Measurements from ENCODE around the gene PLA2G3.

The PLA2G3 gene

GRCh38 chr22:31144223-31144622, 3.9 kb upstream of the PLA2G3 start:
- peak; percentile 33 for DNase-seq

GRCh38 chr22:31143537-31143936, 3.2 kb upstream of the PLA2G3 start:
- DNase-seq, result no peak

- no peak for DNase-seq
Measured at GRCh38 chr22:31143038-31143437, 2.7 kb upstream of the PLA2G3 start.

GRCh38 chr22:31142285-31142684, 2.0 kb upstream of the PLA2G3 start:
- DNase-seq, result no peak

GRCh38 chr22:31141551-31141950, 1.2 kb upstream of the PLA2G3 start:
- DNase-seq, result no peak

GRCh38 chr22:31140746-31141145, 438 bp upstream of the PLA2G3 start:
- no peak for DNase-seq

- DNase-seq, result no peak
Measured at GRCh38 chr22:31139066-31139465, 1.2 kb downstream of the PLA2G3 start.

- no peak for DNase-seq
Measured at GRCh38 chr22:31138126-31138525, 2.2 kb downstream of the PLA2G3 start.

GRCh38 chr22:31137721-31138120, 2.6 kb downstream of the PLA2G3 start:
- no peak for DNase-seq

- DNase-seq, result no peak
Measured at GRCh38 chr22:31136711-31137110, 3.6 kb downstream of the PLA2G3 start.

GRCh38 chr22:31136155-31136554, 4.2 kb downstream of the PLA2G3 start:
- no peak for DNase-seq

- no peak for DNase-seq
Measured at GRCh38 chr22:31135706-31136105, 4.6 kb downstream of the PLA2G3 start.

GRCh38 chr22:31134688-31135087, 5.6 kb downstream of the PLA2G3 start:
- no peak for DNase-seq

- no peak for DNase-seq
Measured at GRCh38 chr22:31133911-31134310, 6.4 kb downstream of the PLA2G3 start.

- DNase-seq, result no peak
Measured at GRCh38 chr22:31130873-31131272, 9.4 kb downstream of the PLA2G3 start.

- no peak for DNase-seq
Measured at GRCh38 chr22:31128156-31128555, 12.2 kb downstream of the PLA2G3 start.

- DNase-seq, result no peak
Measured at GRCh38 chr22:31127181-31127772, 13.0 kb downstream of the PLA2G3 start.

- DNase-seq, result no peak
Measured at GRCh38 chr22:31126869-31127175, 13.5 kb downstream of the PLA2G3 start.

- DNase-seq, result no peak
Measured at GRCh38 chr22:31126128-31126868, 14.0 kb downstream of the PLA2G3 start.

GRCh38 chr22:31125521-31126117, 14.7 kb downstream of the PLA2G3 start:
- no peak for DNase-seq

GRCh38 chr22:31124811-31125465, 15.4 kb downstream of the PLA2G3 start:
- DNase-seq, result no peak

GRCh38 chr22:31124290-31124689, 16.0 kb downstream of the PLA2G3 start:
- DNase-seq, result no peak

GRCh38 chr22:31123292-31123602, 17.1 kb downstream of the PLA2G3 start:
- DNase-seq, result no peak

Measured in activated CD4-positive, alpha-beta T cell treated with anti-CD3 and anti-CD28 coated beads, Interleukin-10, Interleukin-2, amounts not matched to agents 100 ng/mL and 50 ng/mL, durations not matched to agents 16 hours and 8 hours (primary cell).